Measurements from ENCODE around the gene KCNIP3.

KCNIP3 gene

DNA sequence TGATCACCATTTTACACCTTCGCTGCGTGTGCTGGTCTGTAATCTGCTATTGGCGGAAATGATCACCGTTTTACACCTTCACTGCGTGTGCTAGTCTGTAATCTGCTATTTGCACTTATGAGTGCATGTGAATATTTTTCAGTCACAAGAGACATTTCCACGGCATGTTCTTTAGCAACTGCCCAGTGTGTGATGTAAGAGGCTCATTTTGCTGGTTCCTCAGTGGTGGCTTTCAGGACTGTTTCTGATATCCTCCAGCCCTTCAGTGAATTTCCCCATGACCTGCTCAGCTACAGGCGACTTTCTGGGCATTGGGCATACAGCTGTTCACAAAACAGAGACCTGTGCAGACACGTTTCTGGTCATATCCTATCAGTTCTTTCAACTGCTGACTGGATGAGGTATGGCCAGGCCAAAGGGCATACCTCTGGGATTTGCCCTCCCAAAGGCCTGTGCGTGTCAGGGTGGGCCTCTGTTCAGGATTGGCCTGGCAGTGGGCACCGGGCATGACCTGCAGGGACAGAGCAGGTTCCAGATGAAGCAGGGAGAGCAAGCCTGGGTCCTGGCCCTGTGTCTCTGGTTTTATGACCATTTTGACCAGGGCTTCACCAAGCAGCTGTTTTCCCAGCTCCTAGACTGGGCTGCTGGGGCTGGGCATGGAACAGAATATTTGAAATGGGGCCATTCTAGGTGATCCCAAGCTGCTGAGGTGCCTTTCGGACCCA lies 23.4 kb upstream of the KCNIP3 start:
- Histone ChIP-seq H3K79me2 (ENCODE audit: insufficient read depth, low read length) (no peaks in the 10 kb centered on the region), H3K27ac (ENCODE audit: low read length) (no peak overlapping the region), H3K4me2 (ENCODE audit: insufficient read depth, low read length) (no peak overlapping the region), H3K27me3 (ENCODE audit: insufficient read depth, low read length, poor library complexity) (no peaks in the 10 kb centered on the region), H2AFZ (ENCODE audit: low read depth, low read length) (no peak overlapping the region), H3K36me3 (ENCODE audit: insufficient read depth, low read length) (no peaks in the 10 kb centered on the region), H3K9ac (ENCODE audit: low read depth, low read length) (no peak overlapping the region), H3K4me3 (ENCODE audit: low read depth in 1 of 2, low read length in 2 of 2) (no peak overlapping the region), H4K20me1 (ENCODE audit: insufficient read depth, low read length) (peaks cover 2% of the 10 kb centered on the region; the same call in 1 of the 2 replicates), H3K9me3 (ENCODE audit: insufficient read depth, low read length, severe bottlenecking) (no peaks in the 10 kb centered on the region), H3K4me1 (ENCODE audit: insufficient read depth, low read length) (no peaks in the 10 kb centered on the region)
- TF ChIP-seq, protein P1, sequence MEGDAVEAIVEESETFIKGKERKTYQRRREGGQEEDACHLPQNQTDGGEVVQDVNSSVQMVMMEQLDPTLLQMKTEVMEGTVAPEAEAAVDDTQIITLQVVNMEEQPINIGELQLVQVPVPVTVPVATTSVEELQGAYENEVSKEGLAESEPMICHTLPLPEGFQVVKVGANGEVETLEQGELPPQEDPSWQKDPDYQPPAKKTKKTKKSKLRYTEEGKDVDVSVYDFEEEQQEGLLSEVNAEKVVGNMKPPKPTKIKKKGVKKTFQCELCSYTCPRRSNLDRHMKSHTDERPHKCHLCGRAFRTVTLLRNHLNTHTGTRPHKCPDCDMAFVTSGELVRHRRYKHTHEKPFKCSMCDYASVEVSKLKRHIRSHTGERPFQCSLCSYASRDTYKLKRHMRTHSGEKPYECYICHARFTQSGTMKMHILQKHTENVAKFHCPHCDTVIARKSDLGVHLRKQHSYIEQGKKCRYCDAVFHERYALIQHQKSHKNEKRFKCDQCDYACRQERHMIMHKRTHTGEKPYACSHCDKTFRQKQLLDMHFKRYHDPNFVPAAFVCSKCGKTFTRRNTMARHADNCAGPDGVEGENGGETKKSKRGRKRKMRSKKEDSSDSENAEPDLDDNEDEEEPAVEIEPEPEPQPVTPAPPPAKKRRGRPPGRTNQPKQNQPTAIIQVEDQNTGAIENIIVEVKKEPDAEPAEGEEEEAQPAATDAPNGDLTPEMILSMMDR (IDR thresholded peaks at IDR 0.05; ENCODE audit: borderline replicate concordance, extremely low read depth, low read length, poor library complexity, severe bottlenecking), result no peak
- ATAC-seq (ENCODE audit: insufficient read depth, low read depth) (no peak), DNase-seq (no peak)

DNA sequence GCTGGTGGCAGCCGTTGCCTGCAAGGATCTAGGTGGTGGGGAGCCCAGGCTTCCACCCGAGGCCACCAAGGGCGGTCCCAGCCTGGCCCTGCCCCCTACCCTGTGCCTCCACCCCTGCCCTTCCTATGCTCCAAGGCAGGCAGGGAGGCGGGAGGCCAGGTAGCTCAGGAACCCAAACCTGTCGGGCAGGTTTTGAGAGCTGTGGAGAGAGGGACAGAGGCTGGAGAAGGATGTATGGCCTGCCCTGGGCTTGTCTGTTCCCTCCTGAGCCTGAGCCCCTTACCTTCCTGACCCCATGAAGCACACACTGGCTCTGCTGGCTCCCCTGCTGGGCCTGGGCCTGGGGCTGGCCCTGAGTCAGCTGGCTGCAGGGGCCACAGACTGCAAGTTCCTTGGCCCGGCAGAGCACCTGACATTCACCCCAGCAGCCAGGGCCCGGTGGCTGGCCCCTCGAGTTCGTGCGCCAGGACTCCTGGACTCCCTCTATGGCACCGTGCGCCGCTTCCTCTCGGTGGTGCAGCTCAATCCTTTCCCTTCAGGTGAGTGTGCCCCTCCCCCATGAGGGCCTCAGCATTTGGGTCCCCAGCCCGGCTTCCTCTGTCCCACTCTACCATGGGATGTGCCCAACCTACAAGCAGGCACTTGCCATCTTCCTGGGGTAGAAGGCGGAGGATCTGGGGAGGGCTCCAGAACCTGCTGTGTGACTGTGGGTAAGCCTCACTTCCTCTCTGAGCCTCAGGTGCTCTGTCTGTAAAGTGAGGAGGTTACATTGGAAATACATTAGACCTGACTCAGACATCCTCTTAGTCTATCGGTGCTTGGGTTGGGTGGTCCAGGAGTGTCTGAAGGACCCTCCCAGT lies 22.6 kb upstream of the KCNIP3 start, which contains the start of gene PROM2:
Gene PROM2 (plus strand): TSS at position 159 of the 860 bp plus-strand sequence. CDS start 137 bp downstream, at position 296.
- H3K4me2 ChIP-seq (ENCODE audit: insufficient read depth, low read length), result no peak within 1 kb of the TSS
- ATAC-seq (ENCODE audit: insufficient read depth, low read depth) (no peak), DNase-seq (no peak)
- no peak within 1 kb of the TSS for H3K27ac ChIP-seq (ENCODE audit: low read length)
- H3K4me3 ChIP-seq (ENCODE audit: low read depth in 1 of 2, low read length in 2 of 2), result no peak within 1 kb of the TSS
- no peak within 1 kb of the TSS for H2AFZ ChIP-seq (ENCODE audit: low read depth, low read length)
- H3K79me2 ChIP-seq (ENCODE audit: insufficient read depth, low read length), result no peaks in the 10 kb centered on the region
- H3K4me1 ChIP-seq (ENCODE audit: insufficient read depth, low read length), result no peaks in the 10 kb centered on the region
- no peaks in the 10 kb centered on the region for H3K27me3 ChIP-seq (ENCODE audit: insufficient read depth, low read length, poor library complexity)
- no peak within 1 kb of the TSS for H3K9ac ChIP-seq (ENCODE audit: low read depth, low read length)
- H3K9me3 ChIP-seq (ENCODE audit: insufficient read depth, low read length, severe bottlenecking), result no peaks in the 10 kb centered on the region
- TF ChIP-seq, protein P1 (IDR thresholded peaks at IDR 0.05; ENCODE audit: borderline replicate concordance, extremely low read depth, low read length, poor library complexity, severe bottlenecking), result no peak
- no peak for TF ChIP-seq EZH2 (IDR thresholded peaks at IDR 0.05; ENCODE audit: borderline replicate concordance, low read depth, low read length, severe bottlenecking)
- no peaks in the 10 kb centered on the region for H3K36me3 ChIP-seq (ENCODE audit: insufficient read depth, low read length)
- peaks cover 2% of the 10 kb centered on the region; the same call in 1 of the 2 replicates for H4K20me1 ChIP-seq (ENCODE audit: insufficient read depth, low read length)

DNA sequence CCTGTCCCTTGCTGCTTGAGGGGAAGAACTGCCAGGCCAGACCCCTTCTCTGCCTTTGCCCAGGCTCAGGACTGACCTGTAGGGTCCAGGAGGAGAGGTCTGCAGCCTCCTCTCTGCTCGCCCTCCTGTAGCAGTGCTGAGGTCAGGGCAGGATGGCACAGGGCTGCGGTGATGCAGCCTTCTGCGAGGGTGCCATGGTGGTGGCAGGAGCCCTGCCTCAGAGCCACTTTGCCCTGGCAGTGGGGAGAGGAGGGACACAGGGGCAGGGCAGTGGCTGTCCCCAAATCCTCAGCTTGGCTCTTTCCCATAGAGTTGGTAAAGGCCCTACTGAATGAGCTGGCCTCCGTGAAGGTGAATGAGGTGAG lies 22.0 kb upstream of the KCNIP3 start:
- no peak overlapping the region for H3K9ac ChIP-seq (ENCODE audit: low read depth, low read length)
- no peaks in the 10 kb centered on the region for H3K4me1 ChIP-seq (ENCODE audit: insufficient read depth, low read length)
- H3K4me2 ChIP-seq (ENCODE audit: insufficient read depth, low read length), result no peak overlapping the region
- ATAC-seq (ENCODE audit: insufficient read depth, low read depth) (no peak), DNase-seq (no peak)
- H3K27me3 ChIP-seq (ENCODE audit: insufficient read depth, low read length, poor library complexity), result no peaks in the 10 kb centered on the region
- peaks cover 2% of the 10 kb centered on the region; the same call in 1 of the 2 replicates for H4K20me1 ChIP-seq (ENCODE audit: insufficient read depth, low read length)
- no peak overlapping the region for H2AFZ ChIP-seq (ENCODE audit: low read depth, low read length)
- H3K4me3 ChIP-seq (ENCODE audit: low read depth in 1 of 2, low read length in 2 of 2), result no peak overlapping the region
- H3K27ac ChIP-seq (ENCODE audit: low read length), result no peak overlapping the region
- TF ChIP-seq, protein P1 (IDR thresholded peaks at IDR 0.05; ENCODE audit: borderline replicate concordance, extremely low read depth, low read length, poor library complexity, severe bottlenecking), result no peak
- TF ChIP-seq EZH2 (IDR thresholded peaks at IDR 0.05; ENCODE audit: borderline replicate concordance, low read depth, low read length, severe bottlenecking), result no peak
- H3K36me3 ChIP-seq (ENCODE audit: insufficient read depth, low read length), result no peaks in the 10 kb centered on the region
- no peaks in the 10 kb centered on the region for H3K79me2 ChIP-seq (ENCODE audit: insufficient read depth, low read length)
- H3K9me3 ChIP-seq (ENCODE audit: insufficient read depth, low read length, severe bottlenecking), result no peaks in the 10 kb centered on the region
